Right hindlimb (tissue), 1 donor: Measurements from ENCODE around the gene DCTN1.

Experiments used
- DNase-seq: peaks from one replicate; pipeline ENCODE4 v3.0.0-alpha.2; 2018

Gene DCTN1

GRCh38 chr2:74413001-74413698 is 33.0 kb upstream of the DCTN1 start:
- DNase-seq: peak; percentile 69

- DNase-seq: no peak
Observed at GRCh38 chr2:74407682-74408081, 27.6 kb upstream of the DCTN1 start.

GRCh38 chr2:74406035-74406434 is 25.9 kb upstream of the DCTN1 start:
- no peak for DNase-seq

GRCh38 chr2:74401891-74402290 is 21.8 kb upstream of the DCTN1 start:
- DNase-seq: no peak

GRCh38 chr2:74399785-74400184 is 19.7 kb upstream of the DCTN1 start:
- no peak for DNase-seq

- no peak for DNase-seq
Observed at GRCh38 chr2:74396149-74396548, 16.0 kb upstream of the DCTN1 start.

- no peak for DNase-seq
Observed at GRCh38 chr2:74393525-74393924, 13.4 kb upstream of the DCTN1 start.

- DNase-seq: no peak
Observed at GRCh38 chr2:74392449-74392743, 12.3 kb upstream of the DCTN1 start.

GRCh38 chr2:74391580-74392448 is 11.7 kb upstream of the DCTN1 start:
- DNase-seq: peak; percentile 94

- no peak for DNase-seq
Observed at GRCh38 chr2:74391209-74391579, 11.1 kb upstream of the DCTN1 start.

GRCh38 chr2:74390606-74391005 is 10.5 kb upstream of the DCTN1 start:
- no peak for DNase-seq

GRCh38 chr2:74387346-74387745 is 7.2 kb upstream of the DCTN1 start:
- DNase-seq: no peak

- no peak for DNase-seq
Observed at GRCh38 chr2:74385396-74385795, 5.3 kb upstream of the DCTN1 start.

- DNase-seq: no peak
Observed at GRCh38 chr2:74384051-74384450, 3.9 kb upstream of the DCTN1 start.

GRCh38 chr2:74383254-74383653 is 3.1 kb upstream of the DCTN1 start:
- DNase-seq: no peak

GRCh38 chr2:74381751-74382150 is 1.6 kb upstream of the DCTN1 start:
- no peak for DNase-seq

- DNase-seq: no peak
Observed at GRCh38 chr2:74378007-74378406, 2.1 kb downstream of the DCTN1 start.

- DNase-seq: no peak
Observed at GRCh38 chr2:74375838-74376237, 4.3 kb downstream of the DCTN1 start.

GRCh38 chr2:74374509-74375205 is 5.5 kb downstream of the DCTN1 start:
- DNase-seq: peak; percentile 82

GRCh38 chr2:74373985-74374384 is 6.1 kb downstream of the DCTN1 start:
- DNase-seq: no peak

- no peak for DNase-seq
Observed at GRCh38 chr2:74373221-74373676, 6.9 kb downstream of the DCTN1 start.

GRCh38 chr2:74372674-74373073 is 7.4 kb downstream of the DCTN1 start:
- DNase-seq: no peak

GRCh38 chr2:74371421-74371820 is 8.7 kb downstream of the DCTN1 start:
- no peak for DNase-seq

- DNase-seq: no peak
Observed at GRCh38 chr2:74369976-74370375, 10.1 kb downstream of the DCTN1 start.
